ENCODE data around the gene VPS51. TPM values are rescaled to one million over a fixed set of nuclear protein-coding genes. Genes with fewer than 3 reads are reported as not detected.

Gene VPS51
- total RNA-seq, result 100 to 1,000 TPM; 103 to 107 TPM
- long read RNA-seq, donor 1, transcript VPS51-201 (10 exons, 2,714 nt), result major isoform, 38 of 67 reads
- long read RNA-seq, donor 1, partial matches to known transcripts, result 27 of 67 reads
- long read RNA-seq, donor 1, other reads (novel, unspliced or antisense), result 2 of 67 reads
- long read RNA-seq, donor 2, transcript VPS51-201 (10 exons, 2,714 nt), result major isoform, 400 of 495 reads
- long read RNA-seq, donor 2, partial matches to known transcripts, result 68 of 495 reads
- long read RNA-seq, donor 2, other reads (novel, unspliced or antisense), result 26 of 495 reads

DNA sequence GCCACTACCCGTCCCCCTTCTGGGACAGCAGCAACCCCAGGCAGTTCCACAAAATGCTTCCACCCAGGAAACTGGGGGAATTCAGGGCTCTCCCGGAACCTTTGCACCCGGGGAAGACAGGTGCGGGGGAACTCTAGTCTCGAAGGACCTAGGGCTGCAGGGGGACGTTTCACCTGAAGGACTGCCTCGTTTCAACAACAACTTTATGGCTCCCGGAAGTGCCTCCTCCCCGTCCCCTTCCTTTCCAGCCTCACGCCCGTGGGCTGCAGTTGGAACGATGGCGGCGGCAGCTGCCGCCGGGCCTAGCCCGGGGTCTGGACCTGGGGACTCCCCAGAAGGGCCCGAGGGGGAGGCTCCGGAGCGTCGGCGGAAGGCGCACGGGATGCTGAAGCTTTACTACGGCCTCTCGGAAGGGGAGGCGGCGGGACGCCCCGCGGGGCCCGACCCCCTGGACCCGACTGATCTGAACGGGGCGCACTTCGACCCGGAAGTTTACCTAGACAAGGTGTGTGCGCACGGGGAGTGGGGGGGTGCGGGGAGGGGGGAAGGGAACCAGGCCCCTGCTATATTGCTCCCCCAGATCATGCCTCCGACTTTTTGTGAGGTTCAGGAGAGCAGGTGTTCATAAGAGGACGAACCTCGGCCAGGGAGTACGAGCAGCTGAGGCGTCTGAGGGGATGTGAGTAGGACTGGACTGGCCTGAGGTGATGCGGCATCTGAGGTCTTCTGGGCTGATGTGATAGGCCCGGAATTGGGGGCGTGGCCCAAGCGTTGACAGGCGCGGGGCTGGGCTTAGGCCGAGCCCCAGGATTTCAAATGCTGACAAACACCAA is at the start of gene VPS51:
TSS of gene VPS51 (plus strand) at position 241 of the 833 bp plus-strand sequence. CDS start at position 278, 37 bp downstream.
- intact Hi-C loops (cut with DNase I), result no loop called here

DNA sequence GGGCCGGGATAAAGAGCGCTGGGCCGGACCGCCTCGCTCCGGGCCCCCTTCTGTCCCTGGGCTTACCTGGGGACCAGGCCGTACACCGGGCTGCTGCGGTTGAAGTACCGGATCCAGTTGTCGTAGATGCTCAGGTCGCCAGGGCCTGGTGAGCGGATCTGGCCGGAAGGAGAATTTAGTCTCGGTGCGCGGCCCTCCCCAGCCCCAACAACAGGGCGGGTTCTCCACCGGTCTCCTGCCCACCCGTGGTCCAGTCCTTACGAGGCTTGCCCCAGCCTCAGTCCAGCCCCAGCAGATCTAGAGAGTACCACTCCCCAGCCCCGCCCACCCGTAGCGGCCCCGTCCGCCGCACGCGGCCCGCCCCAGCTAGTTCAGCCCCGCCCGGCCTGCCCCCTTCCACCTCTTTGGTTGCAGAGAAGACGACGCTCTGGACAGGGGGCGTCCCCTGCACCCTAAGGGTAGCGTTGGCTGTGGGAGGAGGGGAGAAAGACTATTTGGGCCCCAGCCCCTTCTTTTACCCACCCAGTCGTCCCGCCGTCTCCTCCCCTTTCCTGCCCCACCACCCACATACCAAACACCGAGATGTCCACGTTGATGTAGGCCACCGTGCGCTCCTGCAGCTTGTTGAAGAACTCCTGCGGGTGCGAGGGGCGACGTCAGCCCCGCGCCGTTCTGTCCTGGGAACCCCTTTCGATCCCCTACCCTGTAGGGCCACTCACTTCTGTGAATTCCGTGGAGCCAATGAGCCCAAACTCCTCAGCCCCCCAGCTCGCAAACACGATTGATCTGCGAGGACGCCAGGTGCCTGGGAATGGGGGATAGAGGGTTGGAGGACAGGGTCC is 48.2 kb upstream of the VPS51 start:
- intact Hi-C loops (cut with DNase I), result no loop called here

More for the DNA sequence above, at the start of gene VPS51:
- DNase-seq (ENCODE audit: low spot score), result peak; percentile 96

DNA sequence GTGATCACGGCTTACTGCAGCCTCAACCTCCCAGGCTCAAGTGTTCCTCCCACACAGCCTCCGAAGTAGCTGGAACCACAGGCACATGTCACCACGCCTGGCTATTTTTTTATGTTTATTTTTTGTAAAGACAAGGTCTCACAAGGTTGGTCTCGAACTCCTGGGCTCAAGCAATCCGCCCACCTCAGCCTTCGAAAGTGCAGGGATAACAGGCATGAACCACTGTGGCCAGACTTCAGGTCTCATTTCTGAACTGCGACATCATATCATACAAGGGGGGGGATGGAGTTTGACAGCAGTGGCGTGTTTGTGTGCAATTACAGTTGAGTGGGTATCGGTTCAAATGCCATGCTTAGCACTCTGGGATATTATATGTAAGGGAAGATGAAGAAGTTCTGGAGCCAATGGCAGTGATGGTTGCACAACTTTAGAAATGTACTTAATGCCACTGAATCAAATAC is 44.6 kb upstream of the VPS51 start:
- intact Hi-C loops (cut with DNase I), result no loop called here
- no peak for DNase-seq (ENCODE audit: low spot score)

More for the DNA sequence above, 48.2 kb upstream of the VPS51 start:
- DNase-seq (ENCODE audit: low spot score), result no peak

DNA sequence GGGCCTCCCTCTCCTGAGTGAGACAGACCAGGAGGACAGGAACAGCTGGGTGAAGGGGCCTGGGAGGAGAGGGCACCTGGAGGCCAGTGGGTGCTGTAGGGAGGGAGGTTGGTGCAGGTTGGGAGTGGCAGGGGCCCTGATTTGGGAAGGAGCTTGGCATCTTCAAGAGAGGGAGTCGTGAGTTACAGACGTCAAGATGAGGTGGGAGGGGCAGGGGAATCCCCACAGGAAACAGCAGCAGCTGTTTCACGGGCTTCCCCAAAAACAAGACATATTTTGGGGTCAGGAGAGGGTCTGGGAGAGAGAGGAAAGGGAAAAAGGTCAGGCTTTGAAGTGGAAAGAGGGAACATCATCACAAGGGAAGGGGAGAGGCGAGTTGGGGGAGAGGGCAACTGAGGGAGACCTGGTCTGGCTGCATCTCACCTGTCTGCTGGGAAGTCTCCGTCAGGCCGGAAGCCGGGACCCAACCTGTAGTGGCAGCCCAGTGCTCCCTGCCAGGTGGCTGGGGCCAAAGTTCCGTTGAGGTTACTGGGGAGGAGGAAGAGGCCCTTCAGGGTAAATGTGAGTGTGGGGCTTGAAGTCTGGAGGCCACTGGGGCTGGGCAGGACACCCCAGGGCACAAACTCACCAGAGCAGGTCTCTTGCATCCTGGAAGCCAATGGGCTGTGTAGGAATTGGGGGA is 42.0 kb upstream of the VPS51 start:
- intact Hi-C loops (cut with DNase I), result no loop called here
- DNase-seq (ENCODE audit: low spot score), result no peak

DNA sequence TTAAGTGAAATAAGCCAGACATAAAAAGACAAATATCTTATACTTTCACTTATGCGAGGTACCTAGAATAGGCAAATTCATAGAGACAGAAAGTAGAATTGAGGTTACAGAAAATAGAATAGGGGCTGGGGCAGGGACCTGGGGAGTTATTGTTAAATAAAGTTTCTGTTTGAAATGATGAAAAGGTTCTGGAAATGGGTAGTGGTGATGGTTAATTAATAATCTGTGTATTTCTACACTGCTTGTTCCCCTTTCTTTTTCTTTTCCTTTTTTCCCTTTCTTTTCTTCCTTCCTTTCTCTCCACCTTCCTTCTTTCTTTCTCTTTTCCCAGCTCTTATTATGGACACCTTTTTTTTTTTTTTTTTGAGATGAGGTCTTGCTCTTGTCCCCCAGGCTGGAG is 40.5 kb upstream of the VPS51 start:
- intact Hi-C loops (cut with DNase I), result no loop called here
- DNase-seq (ENCODE audit: low spot score), result no peak

DNA sequence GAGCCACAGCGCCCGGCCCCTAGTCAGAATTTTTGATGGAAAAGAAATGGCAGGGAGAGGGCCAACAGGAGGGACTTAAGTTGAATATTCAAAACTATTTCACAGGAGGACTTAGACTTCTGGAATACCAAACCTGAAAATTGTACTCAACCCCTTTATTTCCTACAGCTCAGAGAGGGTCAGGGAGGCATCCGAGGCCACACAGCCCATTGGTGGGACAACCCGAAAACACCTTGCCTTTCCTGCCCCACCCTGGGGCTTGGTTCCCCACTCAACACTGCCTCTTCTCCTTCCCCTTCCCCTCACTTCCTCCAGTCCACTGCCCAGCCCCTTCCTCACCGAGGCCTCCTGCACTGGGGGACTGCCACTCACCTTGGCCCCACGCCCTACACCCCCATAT is 39.0 kb upstream of the VPS51 start:
- intact Hi-C loops (cut with DNase I), result no loop called here
- DNase-seq (ENCODE audit: low spot score), result no peak

DNA sequence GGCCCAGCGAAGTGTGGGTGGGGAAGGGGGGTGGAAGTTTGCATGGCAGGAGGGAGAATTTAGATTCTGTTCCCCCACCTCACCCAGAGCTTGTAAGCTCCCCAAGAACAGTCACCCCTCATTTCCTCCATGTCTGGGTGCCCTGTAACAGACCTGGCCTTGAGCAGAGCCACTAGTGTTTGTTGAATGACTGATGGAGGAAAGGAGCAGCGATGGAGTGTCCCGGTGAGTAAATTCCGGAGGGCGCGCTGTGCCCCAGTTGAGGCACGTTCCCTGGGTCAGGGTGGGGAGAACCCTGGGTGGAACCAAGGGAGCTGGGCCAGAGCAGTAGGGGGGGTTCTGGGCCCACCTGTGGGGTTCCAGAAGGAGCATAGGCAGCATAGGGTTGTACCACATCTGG is 38.5 kb upstream of the VPS51 start:
- no peak for DNase-seq (ENCODE audit: low spot score)
- intact Hi-C loops (cut with DNase I), result no loop called here

DNA sequence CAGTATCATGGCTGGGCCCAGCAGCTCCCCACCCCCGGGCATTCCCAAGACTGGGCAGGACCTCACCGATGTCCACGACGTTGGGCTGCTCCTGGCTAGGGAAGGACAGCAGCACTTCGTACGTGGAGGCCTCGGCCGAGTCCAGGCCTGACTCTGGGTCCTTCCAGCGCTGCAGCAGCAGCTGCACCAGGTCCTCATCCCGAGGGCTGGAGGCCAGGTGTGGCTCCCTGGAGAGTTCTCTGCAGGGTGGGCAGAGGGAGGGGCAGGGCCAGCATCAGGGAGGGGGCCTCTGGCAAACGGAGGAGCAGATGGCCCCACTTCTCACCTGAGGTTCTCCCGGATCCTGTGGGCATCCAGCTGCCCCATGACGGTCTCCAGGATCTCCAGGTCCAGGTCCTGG is 38.0 kb upstream of the VPS51 start:
- intact Hi-C loops (cut with DNase I), result no loop called here
- no peak for DNase-seq (ENCODE audit: low spot score)

DNA sequence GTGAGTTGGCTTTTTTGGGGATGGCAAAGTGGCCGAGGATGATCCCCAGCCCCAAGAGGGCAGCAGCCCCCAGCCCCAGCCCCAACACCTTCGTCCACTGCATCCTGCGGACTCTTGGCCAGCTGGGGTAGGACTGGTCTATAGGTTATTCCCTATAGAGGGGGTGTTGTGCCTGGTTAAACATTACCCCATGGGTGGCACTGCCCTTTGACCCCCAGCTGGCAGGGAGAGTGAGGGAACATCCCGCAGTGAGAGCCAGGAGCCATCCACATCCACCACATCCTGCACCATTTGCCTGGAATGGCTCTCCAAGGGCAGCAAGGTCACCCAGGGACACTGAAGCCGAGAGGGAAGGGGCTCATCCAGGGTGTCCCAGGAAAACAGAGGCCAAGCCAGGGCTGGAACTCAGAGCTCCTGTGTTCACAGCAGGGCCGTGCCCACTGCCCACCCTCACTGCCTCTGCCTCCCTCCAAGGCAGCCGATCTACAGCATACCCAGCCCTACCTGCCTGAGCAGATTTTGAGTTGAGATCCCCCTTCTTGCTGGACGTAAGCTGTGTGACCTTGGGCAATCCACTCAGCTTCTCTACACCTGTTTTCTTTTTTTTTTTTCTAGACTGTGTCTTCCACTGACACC is 37.5 kb upstream of the VPS51 start, which contains the start of gene NAALADL1:
TSS of gene NAALADL1 (minus strand) at position 135 of the 636 bp plus-strand sequence. CDS start at position 103, 32 bp downstream.
- intact Hi-C loops (cut with DNase I), result no loop called here
- DNase-seq (ENCODE audit: low spot score), result no peak

DNA sequence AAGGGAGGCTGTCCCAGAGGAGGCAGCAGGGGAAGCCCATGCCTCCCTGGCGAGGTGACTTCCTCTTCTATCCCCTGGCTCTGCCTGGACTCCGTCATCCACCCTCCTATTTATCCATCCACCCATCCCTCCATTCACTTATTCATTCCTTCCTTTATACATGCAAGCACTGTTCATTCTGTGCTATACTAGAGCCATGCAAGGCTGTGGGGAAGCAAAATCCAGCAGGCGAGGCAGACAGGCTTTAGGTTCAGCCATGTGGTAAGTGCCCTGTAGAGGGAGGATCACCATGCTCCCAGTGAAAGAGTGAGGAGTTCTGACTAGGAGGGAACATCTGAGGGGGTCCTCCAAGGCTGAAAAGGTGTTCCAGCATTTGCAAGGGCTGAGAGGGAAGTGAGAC is 36.5 kb upstream of the VPS51 start:
- intact Hi-C loops (cut with DNase I), result no loop called here
- DNase-seq (ENCODE audit: low spot score), result no peak

DNA sequence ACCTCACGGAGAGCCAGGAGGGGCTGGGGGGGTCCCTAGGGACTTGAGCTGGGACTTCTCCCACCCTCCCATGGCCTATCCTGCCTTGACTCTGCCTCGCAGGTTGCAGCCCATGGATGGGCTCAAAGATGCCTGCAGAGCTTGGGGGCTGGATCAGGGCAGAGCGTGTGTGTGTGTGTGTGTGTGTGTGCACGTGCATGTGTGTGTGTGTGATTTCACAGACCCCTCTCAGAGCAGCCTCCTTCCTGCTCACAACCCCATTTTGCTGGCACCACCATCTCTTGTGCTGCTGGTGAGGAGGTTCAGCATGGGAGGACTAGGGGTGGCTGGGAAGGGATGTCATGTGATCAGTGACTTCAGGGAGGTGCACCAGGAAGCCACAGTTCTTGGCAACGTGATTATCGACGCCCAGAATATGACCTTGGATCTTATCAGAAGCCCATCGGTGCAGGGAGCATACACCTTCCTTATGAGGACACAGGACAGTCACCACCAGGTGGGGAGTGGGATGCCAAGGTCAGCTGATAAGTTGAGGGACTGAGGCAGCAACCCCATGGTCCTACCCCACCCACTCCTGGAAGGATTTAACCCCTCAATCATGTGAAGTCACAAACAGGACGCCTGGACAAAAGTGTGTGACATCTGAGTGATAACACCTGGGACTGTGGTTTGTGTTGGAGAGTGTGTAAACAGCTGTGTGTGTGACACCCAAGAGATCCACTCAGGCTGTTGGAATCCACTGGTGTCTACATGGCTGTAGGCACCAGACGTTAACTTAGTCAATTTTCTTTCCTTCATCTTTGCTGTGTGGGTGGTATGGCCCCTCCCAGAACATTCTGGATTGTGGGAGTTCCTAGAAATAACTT is 35.8 kb upstream of the VPS51 start:
- DNase-seq (ENCODE audit: low spot score), result no peak
- intact Hi-C loops (cut with DNase I), result no loop called here

DNA sequence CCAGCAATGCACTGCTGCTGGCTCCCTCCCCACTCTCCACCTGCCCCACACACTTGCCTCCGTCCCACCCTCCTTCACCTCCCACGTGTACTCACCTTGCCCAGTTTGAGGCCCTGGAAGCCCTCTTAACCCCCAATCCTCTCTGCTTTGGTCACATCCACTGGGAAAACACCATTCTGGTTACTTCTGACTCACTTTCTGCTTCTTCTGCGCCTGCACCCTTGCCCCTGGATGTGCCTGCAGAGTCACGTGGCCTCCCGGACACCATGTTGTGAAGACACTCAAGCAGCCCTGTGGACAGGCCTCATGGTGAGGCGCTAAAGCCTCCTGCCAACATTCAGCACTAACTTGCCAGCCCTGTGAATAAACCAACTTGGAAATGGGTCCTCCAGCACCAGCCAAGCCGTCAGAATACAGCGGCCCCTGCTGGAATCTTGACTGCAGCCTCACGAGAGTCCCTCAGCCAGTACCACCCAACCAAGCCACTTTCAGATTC is 35.1 kb upstream of the VPS51 start:
- intact Hi-C loops (cut with DNase I), result no loop called here
- DNase-seq (ENCODE audit: low spot score), result no peak

DNA sequence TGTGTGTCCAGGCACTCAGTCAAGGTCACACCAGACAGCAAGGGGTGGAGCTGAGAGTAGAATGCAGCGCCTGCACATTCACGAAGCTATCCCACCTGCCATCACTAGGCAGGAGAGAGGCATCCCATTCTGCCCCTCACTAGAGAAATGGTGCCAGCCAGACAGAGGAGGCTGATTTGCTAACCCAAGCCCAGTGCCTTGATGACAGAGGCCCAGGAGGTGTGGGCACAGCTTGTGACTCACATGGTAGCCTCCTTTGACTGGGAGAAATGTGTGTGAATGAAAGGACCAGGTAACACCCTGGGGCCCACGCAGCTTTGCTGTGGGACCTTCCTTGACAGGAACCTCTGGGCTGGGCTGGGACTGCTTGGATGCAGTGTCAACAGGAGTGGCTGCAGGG is 32.5 kb upstream of the VPS51 start:
- DNase-seq (ENCODE audit: low spot score), result no peak
- intact Hi-C loops (cut with DNase I), result no loop called here

DNA sequence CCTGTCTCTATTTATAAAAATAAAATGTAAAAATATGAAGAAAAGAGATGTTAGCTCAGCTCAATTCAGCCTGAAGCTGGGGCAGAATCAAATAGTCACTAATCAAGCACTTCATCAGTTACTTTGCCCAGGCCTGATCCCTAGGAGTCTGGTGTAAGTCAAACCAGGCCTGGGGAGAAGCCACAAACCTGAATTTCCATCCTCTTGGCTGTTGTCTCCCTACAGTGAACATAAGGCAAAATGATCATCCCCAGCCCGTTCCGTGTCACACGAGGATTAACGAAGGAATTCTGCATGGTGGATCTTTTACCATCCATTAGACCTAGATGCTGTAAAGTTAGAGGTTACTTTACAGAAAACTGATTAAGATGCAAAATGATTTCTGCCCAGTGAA is 31.2 kb upstream of the VPS51 start:
- DNase-seq (ENCODE audit: low spot score), result no peak
- intact Hi-C loops (cut with DNase I), result no loop called here

DNA sequence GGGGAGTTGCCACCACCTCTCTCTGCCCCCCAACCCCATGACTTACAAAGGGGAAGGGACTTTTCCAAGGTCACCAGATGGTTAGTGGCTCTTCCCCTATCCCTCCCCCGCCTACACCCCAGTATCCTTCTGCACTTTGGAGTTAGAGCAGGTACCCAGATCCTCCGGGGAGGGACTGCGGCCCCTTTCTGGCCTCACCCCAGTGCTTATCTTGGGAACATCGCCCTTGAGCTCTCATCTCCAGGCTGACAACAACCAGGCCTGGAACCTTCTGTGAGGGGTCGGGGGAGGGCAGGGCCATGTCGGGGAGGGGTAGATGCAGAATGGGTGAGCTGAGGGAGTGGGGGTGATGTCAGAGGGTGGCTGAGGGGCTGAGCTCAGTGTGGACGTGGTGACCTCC is 30.2 kb upstream of the VPS51 start:
- intact Hi-C loops (cut with DNase I), result no loop called here
- no peak for DNase-seq (ENCODE audit: low spot score)

DNA sequence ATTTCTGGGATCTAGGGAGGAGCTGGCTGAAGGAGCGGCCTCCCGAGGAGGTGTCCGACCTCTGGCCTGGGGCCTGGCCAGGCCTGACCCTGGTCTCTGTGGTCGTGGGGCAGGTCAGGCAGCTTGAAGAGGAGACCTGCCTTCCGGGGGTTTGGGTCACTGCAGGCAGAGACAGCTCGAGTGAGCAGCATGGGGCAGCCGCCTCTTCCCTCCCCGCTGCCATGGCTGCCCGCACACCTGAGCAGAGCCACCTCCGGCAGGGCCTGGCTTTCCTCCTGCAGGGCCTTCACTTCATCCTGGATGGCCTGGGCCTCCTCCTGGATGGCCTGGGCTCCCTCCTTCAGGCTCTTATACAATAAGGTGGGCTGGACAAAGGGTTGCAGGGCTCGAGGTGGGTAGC is 29.7 kb upstream of the VPS51 start:
- no peak for DNase-seq (ENCODE audit: low spot score)
- intact Hi-C loops (cut with DNase I), result no loop called here

DNA sequence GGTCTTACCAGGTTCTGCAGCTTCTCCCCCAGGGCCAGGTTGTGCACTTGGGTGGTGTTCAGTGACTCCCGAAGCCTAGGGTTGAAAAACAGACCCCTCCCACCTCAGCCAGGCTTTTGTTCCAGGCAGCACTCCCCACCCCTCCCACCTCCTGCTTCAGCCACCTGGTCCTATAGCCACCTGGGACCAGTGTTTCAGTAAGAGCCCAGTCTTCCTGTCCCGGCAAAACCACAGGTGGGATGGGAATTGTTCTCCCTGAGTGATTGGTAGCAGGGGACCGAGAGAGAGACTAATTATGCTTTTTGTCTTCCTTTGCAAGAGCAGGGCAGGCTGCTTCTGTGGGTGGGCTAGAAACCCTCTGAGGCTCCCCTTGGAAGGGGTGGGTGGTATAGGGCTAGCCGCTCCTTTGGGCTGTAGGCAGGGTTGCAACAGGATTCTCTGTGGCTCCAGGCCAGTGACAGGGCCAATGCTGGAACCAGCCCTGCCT is 29.2 kb upstream of the VPS51 start:
- intact Hi-C loops (cut with DNase I), result no loop called here

More for the DNA sequence above, 29.2 kb upstream of the VPS51 start:
- no peak for DNase-seq (ENCODE audit: low spot score)
